Hematopoietic multipotent progenitor cell treated with erythropoietin and hydrocortisone succinate and interleukin-3 and kit ligand, for 8 days (in vitro differentiated cells): Measurements from ENCODE around the gene WASF1.

Experiments used
- DNase-seq: peaks from one replicate; pipeline ENCODE4 v3.0.0-alpha.2; 2015

WASF1 gene

DNA sequence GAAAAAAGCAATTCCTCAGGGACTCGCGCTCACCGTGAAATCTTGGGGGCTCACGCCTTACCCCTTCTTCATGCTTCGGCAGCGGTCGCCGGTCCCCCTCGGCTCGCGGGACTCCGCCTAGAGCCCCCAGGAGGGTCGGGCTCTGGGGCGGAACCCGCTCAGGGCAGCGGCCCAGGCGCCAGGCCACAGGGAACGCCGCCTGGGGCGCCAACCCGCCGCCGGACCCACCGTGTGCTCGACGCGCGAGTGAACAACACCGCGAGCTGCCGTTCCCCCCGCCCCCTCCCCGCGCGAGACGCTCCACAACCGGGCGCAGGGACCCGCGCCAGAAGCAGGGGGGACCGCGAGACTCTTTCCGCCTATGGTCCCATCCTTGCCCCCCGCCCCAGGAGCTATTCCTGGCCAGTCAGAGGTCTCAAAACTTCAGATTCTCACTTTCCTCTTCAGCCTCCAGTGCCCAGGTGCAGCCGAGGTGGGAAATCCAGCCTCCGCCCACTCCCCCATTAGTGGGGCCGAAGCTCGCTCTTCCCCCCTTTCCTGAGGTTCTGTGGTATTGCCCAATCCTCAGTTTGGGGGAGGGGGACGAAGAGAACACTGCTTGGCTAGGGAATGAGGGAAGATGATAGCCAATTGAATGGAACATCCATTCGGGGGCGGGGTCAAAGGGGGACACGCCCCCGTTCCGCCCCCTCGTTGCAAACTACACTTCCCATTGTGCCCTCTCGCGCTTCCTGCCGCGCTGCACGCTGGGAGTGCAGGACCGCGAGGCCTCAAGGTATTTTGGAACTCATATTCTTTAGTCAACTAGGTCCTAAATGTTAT is at the start of gene WASF1:
Gene WASF1 (minus strand): TSS at position 265 of the 822 bp plus-strand sequence. CDS start 52,069 bp downstream, outside the sequence.
- DNase-seq: peak; percentile 98

GRCh38 chr6:110226261-110226660 is 46.8 kb upstream of the WASF1 start:
- no peak for DNase-seq

- DNase-seq: no peak
Observed at GRCh38 chr6:110221738-110222137, 42.3 kb upstream of the WASF1 start.

- DNase-seq: no peak
Observed at GRCh38 chr6:110217266-110217665, 37.8 kb upstream of the WASF1 start.

GRCh38 chr6:110216140-110216539 is 36.7 kb upstream of the WASF1 start:
- DNase-seq: no peak

- DNase-seq: no peak
Observed at GRCh38 chr6:110214338-110214737, 34.9 kb upstream of the WASF1 start.

DNA sequence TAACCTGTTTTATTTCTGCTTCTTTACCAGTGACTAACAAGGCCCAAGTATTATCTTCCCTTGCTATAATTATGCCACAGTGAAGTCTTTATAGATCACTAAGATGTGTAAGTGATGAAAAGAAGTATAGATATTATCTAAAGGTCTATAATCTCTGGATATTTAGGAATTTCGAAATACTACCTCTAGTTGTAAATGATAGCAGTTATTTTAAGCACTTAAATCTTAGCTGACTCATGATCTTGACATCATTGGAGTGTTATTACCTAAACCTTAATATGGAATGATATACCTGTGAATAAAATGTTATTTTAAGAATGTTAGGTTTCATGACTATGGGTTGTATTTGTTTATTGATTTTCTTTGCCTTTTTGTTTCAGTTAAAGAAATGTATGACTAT is 32.3 kb upstream of the WASF1 start:
- DNase-seq: no peak

GRCh38 chr6:110207652-110208051 is 28.2 kb upstream of the WASF1 start:
- DNase-seq: no peak

DNA sequence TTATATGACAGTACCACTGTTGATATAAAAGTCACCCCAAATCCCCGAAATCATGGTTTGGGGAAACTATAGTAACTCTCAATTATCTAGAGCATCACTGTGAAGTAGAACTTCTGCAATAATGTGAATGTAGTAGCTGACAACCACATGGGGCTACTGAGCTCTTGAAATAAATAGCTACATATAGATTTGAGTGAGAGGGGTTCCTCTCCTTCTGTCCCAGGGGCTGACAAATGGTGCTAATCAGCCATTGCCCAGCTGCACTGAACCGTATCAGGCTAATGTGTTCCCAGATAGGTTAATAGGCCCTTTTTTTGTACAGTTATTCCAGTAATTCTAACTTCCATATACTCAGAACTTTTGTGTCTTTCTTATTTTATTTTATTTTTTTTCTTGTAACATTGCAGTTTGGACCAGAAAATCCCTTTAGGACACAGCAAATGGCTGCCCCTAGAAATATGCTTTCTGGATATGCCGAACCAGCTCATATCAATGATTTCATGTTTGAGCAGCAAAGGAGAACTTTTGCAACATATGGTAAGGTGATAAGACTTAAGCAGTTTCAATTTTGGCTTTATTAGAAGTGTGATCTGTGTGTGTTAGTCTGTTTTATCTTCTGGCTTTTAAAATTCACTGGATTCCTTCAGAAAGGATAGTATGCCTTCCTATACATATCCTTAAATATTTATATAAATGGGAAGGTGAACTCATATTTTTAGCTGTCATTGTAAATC is 21.8 kb upstream of the WASF1 start:
- DNase-seq: peak; percentile 78

- DNase-seq: no peak
Observed at GRCh38 chr6:110198561-110198960, 19.1 kb upstream of the WASF1 start.

- DNase-seq: no peak
Observed at GRCh38 chr6:110196874-110197273, 17.4 kb upstream of the WASF1 start.

- no peak for DNase-seq
Observed at GRCh38 chr6:110195639-110196038, 16.2 kb upstream of the WASF1 start.

- no peak for DNase-seq
Observed at GRCh38 chr6:110191477-110191876, 12.0 kb upstream of the WASF1 start.

DNA sequence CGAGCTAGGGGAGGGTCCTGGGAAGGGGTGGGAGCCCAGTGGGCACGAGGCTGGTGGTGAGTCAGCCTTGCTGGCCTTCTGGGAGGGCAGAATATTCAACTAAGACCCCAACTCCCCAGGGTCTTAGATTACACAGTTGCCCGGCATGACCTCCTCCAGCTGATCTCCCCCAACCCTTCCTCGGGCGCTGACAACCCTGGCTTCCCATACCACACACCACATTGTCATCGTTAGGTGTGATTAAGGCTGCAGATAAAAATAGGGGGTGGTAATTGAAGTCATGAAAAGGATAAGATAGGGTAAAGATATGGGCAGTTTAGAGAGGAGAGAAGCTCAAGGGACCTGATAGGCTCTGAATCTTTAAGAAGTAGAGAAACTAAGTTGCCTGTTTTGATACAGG is 11.3 kb upstream of the WASF1 start:
- DNase-seq: no peak

GRCh38 chr6:110188791-110189190 is 9.3 kb upstream of the WASF1 start:
- DNase-seq: no peak

DNA sequence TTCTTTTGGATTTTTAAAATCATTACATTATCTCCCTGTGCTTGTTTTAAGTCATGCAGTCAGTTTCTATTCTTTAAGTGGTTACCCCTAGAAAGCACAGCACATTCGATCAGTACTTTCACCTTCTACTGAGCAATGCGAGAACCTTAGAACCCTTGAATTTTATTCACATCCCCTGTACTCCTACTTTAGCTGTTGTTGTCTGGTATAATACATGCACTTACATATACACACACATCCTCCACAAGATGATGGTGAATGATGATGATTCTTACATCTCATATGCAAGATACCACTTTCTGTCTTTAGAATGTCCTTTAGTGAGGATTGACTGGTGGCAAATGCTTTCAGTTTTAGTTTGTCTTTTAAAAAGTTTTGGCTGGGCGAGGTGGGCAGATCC is 6.4 kb upstream of the WASF1 start:
- no peak for DNase-seq

- no peak for DNase-seq
Observed at GRCh38 chr6:110183292-110183885, 3.9 kb upstream of the WASF1 start.

DNA sequence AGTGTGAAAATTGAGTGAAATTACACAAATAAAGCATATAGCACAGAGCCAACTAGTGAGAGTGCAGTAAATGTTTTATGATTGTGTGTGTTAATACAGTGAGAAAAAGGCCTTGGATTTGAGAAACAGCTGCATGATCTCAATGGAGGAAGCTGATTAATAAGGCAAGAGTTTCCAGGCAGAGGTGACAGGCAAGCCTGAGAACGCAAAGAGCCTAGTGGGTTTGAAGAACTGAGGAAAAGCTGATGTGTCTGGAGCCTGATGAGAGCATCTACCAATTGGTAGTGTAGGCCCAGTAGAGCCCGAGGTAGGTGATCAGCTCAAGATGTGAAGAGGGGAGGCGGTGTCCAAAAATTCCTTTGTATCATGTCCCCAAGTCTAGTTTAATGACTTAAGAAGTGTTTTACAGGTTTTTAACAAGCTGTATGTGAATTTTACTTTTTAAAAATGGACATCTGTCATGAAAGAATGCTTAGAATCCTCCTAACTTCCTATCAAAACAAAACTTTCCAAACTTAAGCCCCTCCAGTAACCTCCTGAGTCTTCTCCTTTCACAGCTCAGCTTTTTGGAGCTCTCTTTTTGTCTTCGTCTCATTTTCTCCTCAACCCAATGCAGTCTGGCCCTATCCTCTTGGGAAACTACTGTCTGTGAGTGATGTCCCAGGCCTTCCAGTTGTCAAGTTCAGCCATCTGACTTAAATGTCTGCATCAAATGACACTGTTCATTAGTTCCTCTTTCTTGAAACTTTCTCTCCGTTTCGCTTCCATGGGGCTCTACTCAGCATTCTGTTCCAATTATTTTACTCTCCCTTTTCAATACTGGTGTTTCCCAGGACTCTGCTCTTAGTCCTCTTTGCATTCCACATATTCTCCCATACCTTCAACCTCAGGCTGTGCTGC is 1.9 kb upstream of the WASF1 start:
- DNase-seq: peak; percentile 37

DNA sequence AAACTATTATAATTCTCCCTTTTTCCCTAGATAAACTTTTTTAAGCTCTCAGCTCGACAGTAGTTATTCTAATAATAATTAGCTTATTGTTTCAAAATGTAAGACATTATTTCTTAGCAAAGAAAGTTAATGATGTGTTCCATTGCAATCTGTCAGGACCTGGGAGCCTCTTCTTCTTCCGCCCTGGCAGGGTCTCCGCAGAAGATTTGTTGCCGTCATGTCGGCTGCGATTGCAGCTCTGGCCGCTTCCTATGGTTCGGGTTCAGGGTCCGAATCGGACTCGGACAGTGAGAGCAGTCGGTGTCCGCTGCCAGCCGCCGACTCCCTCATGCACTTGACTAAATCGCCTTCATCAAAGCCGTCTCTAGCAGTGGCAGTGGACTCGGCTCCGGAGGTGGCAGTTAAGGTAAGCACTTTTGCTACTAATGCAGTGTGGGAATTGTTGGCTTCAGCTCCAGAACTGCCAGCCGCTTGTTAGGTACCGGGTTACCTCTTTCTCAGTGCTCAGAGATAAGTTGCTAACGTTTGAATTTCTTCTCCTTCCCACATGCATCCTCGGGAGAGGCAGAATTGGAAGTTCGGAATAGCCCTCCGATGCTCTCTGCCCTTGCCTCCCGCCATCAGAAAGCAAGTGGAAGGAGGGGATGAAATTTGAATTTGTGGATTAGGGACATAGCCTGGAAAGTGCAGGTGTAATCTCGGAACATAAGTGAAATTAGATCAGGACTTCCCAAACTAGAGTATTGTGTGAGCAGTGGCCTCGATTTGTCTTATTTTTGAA is 948 bp upstream of the WASF1 start, which contains the start of gene CDC40:
Gene CDC40 (plus strand): TSS at position 200 of the 781 bp plus-strand sequence. CDS start 18 bp downstream, at position 218.
- DNase-seq: no peak

GRCh38 chr6:110178626-110179405 is 654 bp downstream of the WASF1 start:
- peak; percentile 81 for DNase-seq
